HG03520 (cell line): ENCODE measurements around the gene SMR3A.
A peak's percentile ranks its signal among the peaks of the same experiment; 100 is the strongest.

Experiments used
- ATAC-seq: cut with Tn5 transposase; IDR thresholded peaks from one replicate; pipeline ENCODE4 v1.9.1; 2021; ENCODE audit warnings: mild to moderate bottlenecking, moderate library complexity; ENCODE audit not compliant: unreplicated experiment

SMR3A gene

DNA sequence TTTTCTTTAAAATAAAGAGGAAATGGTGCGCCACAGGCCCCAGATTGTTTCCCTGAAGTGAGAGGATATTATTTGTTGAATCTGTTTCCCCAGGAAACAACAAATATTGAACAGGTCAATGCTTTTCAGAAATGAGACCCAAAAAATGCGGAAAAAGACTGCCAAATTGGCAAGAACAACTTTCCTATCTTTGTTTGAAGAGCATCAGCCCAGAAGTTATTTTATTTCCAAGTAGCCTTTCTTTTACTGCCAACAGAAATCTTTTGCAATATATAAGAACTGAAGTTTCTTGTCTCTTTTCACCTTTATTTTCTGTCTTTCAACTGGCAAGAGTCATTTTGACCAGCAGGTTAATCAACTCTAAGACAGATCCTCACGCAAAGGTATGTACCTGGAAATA is at the start of gene SMR3A:
SMR3A (plus strand) TSS at position 301 of the 400 bp plus-strand sequence. CDS start 1,356 bp downstream, outside the sequence.
- no peak for ATAC-seq

DNA sequence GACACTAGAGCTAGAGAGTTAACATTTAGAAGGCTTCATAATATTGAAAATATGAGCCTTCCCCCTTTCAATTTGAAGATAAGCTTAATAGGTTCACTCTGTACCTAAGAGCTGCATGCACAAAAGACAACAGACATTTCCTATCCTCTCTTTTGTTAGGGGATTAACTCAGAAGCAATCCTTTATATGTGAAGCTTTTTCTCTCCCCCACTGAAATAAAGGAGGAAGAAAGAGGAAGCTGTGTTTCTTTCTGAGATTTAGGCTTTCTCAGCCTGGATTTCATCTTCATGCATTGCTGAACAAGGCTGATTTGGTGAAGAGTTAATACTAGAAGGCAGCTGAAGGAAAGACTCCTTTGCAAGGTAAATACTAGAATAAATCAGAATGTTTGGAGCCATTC is 46.8 kb upstream of the SMR3A start:
- ATAC-seq = no peak

DNA sequence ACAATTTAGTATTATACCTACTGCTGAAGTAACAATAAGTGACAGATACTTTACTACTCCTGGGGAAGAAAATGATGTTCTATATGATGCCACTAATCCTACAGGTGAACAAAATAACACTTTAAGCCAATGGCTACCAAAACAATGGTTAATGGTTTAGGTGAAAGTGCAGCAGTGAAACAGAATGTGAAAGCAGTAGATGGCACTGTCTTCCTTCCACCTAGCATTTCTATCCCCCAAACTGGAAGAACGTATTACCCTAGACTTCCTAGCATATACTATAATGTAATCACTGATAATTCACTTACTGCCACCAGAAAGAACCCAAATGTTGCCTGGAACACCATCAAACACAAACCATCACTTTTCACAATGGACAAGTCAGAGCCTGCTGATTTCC is 44.6 kb upstream of the SMR3A start:
- no peak for ATAC-seq

DNA sequence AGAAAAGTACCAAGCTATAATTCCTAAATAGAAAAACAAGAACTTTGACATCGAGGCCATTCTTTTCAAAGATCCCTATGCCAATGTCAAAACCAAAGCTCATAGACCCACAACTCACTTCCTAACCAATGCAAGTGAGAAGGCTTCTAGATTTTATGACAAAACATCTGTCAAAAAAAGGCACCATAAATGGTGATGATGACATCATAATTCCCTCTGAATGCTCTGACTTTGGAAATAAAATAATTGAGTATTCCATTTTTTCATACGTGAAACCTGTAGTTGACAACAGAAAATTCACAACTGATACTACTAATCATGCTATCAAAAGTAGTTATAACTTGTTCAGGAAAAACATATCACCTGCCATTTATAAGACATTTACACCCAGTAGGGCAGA is 34.5 kb upstream of the SMR3A start:
- ATAC-seq = no peak

DNA sequence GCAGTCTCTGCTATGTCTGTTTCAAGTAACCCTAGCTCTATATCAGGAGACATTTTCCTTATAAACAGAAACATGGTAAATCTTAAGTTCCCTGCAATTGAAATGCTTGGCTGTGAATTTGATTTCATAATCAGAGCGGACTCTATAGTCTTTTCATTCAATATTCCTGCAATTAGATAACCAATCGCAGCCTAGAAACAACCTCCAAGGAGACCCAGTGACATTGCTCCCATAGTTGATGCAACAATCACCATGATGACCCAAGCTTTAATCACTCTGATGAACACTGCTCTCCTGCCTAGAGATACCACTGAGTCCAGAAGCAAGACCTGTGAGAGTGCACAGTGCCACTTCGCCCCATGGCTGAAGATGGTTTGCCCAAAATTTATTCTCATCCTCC is 25.9 kb upstream of the SMR3A start, which contains the start of gene CABS1:
CABS1 (plus strand) TSS at position 301 of the 400 bp plus-strand sequence; CDS start at position 360, 59 bp downstream.
- no peak for ATAC-seq

DNA sequence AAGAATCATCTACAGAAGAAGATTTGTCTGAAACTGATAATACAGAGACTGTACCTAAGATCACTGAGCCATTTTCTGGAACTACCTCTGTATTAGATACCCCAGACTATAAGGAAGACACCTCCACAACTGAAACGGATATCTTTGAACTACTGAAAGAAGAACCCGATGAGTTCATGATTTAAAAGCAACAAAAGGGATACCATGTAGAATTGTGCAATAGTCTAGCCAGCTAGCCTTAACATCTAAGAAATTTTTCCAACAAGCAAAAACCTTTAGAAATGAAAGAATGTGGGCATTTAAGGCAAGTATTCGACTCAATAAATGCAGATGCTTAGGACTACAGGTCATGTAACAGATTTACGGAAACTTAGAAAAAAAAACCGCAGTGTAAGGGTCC is 24.5 kb upstream of the SMR3A start:
- no peak for ATAC-seq

DNA sequence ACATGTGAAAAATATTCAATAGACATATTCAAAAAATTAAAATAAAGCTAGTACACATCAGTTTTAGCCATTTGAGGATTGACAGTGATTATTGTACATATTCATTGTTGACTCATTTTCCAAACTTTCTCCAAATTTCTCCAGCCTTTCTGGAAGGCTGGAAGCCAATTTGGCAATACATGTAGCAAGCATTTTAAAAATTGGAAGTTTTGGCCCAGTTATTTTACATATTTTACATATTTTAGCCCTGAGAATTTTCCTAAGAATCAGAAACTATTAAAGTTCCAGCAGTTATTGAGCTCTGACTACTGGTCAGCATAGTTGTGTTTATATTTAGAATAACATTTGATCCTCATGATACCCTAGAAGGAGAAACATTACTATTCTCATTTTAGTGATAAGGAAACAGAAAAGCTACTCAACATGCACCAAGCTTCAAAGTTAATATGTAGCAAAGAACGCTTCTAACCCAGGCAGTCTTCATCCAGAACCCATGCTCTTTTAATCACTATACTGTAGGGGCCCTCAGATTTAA is 22.6 kb upstream of the SMR3A start:
- no peak for ATAC-seq

DNA sequence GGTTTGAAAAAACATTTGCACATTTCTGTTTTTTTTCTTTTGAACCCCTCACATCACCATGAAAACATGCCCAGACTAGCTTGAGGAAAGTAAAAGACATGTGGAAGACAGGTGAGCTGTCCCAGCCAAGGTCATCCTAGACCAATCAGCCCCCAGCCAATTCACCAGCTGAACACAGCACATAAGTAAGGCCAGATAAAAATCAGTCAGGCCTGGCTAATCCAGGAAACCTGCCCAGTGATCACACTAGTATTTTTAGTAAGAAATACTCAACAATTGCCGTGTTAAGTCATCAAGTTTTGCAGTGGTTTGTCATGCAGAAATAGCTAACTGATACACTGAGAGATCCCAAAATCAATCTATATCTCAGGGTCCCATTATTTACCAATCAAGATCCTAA is 4.4 kb upstream of the SMR3A start:
- ATAC-seq = no peak

DNA sequence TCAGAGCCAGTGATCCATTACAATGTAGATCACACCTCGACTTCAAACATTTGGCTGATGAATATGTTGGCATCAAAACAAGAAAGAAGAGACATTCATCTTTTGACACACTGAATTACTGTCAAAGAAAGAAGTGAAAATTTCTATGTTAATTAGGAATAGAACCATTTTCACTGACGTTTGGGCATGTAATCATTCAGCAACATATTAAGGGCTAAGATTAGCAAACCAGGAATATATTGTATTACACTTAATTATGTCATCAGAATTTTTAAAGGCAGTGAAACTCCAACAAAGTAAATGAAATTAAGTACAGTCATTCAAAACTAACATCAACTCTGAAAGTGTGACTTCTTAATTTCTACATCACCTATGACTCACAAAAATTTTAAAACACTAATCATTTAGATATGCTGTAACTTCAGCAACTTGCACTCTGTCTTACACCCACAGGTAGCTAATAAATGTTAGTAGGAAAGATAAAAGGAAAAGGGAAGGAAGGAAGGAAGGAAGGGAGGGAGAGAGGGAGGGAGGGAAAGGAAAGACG is 1.4 kb upstream of the SMR3A start:
- ATAC-seq = no peak

DNA sequence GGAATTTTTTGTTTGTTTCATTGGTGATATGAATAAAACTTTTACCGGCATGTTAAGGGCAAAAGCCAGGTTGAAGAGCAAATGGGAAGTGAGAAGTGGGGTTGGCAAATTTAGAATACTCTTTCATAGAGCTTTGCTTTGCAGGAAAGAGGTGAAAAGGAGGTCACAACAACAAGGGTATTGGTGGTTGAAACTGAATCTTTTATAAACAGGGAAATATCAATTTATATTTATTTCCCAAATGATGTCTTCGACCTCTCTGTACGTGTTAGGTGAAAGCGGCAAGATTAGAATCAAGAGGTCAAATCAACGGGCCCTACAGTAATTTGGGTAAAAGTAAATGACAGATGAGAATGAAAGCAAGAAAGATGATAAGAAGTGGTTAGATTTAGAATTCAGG is 3.4 kb downstream of the SMR3A start:
- ATAC-seq = no peak

DNA sequence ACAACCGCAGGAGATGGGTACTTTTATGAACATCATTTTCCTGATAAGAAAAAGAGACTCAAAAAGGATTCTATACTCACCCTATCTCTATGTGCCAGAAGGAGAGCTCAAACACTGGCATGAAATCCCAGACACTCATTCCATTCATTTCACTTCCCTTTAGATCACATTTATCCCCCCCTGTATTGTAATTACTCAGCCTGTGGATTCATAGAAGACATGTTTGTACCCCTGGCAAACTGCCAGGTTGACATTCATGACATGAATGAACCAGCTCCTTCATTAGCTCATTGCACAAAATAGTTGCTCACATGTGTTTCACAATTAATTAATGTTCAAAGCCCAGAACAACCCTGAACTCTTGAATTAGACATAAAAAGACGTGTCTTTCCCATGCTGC is 4.9 kb downstream of the SMR3A start:
- ATAC-seq = no peak

DNA sequence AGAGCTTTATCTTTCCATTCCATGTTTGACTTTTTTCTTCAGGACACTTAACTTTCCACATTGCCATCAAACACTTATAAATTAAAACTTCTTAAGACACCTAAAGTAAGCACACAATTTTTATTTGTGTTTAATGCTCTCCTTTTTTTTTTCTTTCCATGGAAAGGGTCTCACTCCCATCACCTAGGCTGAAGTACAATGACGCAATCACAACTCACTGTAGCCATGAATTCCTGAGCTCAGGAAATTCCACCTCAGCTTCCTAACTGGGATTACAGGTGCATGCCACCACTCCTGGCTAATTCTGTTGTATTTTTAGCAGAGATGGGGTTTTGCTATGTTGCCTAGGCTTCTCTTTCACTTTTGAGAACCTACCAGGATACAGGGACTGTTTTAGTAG is 7.3 kb downstream of the SMR3A start:
- ATAC-seq = no peak

DNA sequence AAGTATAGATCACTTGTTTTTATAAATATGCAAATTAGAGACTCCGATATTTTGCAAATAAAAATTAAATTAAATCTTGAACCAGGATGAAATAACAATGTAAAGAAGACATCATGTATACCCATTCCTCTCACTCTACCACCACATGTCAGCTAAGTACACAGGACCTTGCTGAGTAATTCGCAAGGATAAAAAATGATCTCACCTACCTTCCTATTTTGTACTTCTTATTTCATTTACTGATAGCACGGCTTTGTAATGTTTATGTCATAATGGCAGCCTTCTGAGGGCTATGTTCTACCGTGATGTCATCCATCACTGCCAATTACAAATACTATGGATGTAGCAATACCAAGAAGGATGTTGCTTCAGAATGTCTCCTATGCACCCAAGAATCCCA is 11.4 kb downstream of the SMR3A start:
- no peak for ATAC-seq

DNA sequence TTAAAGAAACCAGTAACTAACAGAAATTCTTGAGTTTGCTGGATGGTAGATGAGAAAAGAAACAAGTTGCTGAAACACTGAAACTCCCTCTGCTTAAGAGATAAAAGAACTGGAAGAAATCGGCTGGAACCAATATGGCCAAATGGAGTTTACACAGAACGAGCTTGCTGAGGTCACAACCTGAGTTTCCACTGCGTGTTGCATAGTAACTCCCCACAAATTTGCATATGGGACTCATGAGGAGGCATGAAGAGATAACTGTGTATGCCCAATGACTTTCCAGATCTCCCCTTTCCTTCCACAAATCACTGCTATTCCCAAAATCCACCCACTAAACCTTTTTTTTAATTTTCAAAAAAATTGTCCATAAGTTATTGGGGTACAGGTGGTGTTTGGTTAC is 12.2 kb downstream of the SMR3A start:
- peak; percentile 51 for ATAC-seq

DNA sequence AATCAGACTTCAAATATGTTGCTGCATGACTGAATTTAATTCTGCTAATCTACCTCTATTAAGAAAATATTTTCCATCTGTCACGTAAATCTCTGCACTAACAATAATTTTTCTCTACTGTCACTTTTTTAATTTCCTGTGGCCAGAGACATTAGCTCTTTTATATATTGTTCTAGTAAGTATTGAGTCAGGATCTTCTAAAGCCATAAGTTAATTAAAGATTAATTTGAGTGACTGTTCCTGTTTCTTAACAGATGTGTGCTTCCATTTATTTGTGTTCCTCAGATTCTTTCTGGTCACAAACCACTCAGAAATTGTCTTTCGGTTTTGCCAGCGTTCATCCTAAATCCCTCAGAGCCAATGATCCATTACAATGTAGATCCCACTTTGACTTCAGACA is 20.0 kb downstream of the SMR3A start:
- no peak for ATAC-seq

DNA sequence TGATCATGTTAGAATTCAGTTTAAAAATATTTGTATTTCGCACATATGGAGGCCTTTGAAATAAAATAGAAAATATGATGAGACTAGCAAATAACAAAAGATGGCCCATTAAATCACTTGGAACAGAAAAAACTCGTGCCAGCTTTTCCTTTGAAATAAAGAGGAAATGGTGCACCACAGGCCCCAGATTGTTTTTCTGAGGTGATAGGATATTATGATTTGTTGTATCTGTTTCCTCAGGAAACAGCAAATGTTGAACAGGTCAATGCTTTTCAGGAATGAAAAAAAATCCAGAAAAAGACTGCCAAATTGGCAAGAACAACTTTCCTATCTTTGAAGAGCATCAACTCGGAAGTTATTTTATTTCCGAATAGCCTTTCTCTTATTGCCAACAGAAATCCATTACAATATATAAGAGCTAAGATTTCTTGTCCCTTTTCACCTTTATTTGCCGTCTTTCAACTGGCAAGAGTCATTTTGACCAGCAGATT is 22.2 kb downstream of the SMR3A start, which contains the start of gene SMR3B:
SMR3B (plus strand) TSS at position 441 of the 491 bp plus-strand sequence. CDS start 1,380 bp downstream, outside the sequence.
- no peak for ATAC-seq

DNA sequence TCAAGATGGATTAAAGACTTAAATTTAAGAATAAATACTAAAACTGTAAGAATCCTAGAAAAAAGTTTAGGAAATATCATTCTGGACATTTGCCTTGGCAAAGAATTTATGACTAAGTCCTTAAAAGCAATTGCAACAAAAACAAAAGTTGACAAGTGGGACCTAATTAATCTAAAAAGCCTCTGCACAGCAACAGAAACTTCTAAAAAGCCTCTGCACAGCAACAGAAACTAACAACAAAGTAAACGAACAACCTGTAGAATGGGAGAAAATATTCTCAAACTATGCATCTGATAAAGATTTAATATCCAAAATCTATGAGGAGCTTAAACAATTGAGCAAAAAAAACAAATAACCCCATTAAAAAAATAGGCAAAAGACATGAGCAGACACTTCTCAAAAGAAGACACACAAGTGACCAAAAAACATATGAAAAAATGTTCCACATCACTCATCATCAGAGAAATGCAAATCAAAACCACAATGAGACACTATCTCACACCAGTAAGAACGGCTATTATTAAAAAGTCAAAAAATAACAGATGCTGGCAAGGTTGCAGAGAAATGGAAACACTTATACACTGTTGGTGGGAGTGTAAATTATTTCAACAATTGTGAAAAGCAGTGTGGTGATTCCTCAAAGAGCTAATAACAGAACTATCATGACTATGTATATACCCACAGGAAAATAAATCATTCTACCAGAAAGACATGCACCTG is 31.7 kb downstream of the SMR3A start:
- ATAC-seq = peak; percentile 71

DNA sequence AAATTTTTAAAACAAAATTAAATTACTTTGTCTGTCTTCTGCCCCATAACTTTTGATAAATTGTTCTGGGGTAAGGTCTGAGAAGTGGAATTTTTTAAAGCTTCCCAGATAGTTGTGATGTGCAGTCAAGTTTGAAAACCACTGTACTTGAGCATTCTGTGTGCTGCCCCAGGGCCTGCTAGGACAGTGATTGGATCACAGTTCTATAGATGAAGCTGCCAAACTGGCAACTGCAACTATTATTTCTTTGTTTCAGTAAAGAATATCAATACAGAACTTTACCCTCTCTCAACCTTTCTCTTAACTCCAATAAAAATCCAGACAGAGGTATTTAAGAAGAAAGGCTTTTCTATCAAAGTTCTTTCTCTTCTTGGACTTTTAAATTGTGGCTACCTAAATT is 37.0 kb downstream of the SMR3A start, which contains the start of gene OPRPN:
OPRPN (plus strand) TSS at position 361 of the 400 bp plus-strand sequence. CDS start 1,346 bp downstream, outside the sequence.
- ATAC-seq = no peak

DNA sequence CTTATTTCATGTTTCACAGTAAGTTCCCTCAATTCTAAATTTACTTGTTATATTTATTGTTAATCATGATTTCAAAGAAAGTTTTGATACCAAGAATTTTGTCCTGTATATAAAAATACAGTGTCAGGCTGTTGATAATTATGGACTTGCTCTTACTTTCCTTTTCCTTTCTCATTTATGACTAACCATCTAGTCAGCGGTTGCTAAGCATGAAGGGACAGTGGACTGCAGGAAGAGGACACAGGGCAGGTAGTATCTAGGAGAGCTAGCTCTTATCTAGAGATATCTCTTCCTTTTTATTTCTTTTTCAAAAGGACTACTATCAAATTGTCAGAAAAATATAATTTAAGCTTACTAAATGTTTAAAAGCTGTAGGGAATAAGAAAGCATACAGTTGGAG is 38.8 kb downstream of the SMR3A start:
- ATAC-seq = no peak

DNA sequence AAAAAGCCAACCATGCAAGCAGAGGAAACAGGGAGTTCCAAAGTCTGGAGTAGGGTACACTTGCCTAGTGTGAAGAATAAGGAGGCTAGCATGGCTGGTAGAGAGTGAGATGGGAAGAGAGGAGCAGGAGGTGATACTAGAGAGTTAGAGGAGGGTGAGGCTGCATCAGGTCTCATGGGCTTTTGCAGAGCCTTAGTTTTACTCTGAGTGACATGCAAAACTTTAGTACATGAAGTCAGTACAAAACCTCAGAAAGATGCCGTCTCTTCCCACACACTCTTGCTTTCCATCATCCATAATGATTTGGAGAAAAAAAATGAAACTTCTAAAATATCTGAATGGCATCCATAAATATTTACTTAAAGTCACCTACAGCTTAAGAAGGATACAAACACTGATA is 42.2 kb downstream of the SMR3A start:
- ATAC-seq = peak; percentile 44

DNA sequence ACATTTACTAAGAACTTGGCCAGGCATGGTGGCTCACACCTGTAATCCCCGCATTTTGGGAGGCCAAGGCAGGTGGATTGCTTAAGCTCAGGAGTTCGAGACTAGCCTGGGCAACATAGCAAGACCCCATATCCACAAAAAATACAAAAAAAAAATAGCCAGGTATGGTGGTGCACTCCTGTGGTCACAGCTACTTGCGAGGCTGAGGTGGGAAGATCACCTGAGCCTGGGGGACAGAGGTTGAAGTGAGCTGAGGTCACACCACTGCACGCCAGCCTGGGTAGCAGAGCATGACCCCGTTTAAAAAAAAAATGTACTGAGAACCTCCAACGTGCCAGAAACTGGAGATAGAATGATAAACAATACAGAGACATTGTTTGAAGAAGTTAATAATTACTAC is 45.2 kb downstream of the SMR3A start:
- peak; percentile 65 for ATAC-seq
